LNCaP clone FGC (cell line): ENCODE measurements around the gene CASQ2.

Source experiments
- DNase-seq: peaks from one replicate; pipeline ENCODE4 v3.0.0-alpha.2; 2011; ENCODE audit warnings: low read depth
- H3K4me3 ChIP-seq: 2 replicates; pipeline ENCODE4 v1.5.1; 2011; ENCODE audit warnings: mild to moderate bottlenecking, low read depth, low read length, control low read depth
- CTCF ChIP-seq: IDR thresholded peaks from 2 replicates; pipeline ENCODE4 v1.5.1; 2012; ENCODE audit warnings: mild to moderate bottlenecking; ENCODE audit not compliant: control insufficient read depth, insufficient read depth; ENCODE audit errors: extremely low read depth

The CASQ2 gene

GRCh38 chr1:115690972-115691371 is 77.5 kb downstream of the CASQ2 start:
- no peak for TF ChIP-seq CTCF
- no peak for DNase-seq
- H3K4me3 ChIP-seq: no peak overlapping the region

DNA sequence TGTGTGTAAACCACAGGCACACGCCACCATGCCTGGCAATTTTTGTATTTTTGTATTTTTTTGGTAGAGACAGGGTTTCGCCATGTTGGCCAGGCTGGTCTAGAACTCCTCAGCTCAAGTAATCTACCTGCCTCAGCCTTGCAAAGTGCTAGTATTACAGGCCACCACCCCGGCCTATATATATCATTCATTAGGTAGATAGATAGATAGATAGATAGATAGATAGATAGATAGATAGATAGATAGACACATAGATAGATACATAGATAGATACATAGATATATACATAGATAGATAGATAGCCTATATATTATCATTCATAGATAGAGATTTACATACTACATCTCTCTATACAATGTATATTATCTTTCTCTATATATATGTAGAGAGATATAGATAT is 80.8 kb downstream of the CASQ2 start:
- no peak overlapping the region for H3K4me3 ChIP-seq
- no peak for TF ChIP-seq CTCF
- no peak for DNase-seq

- no peak for DNase-seq
- H3K4me3 ChIP-seq: no peak overlapping the region
- no peak for TF ChIP-seq CTCF
Observed at GRCh38 chr1:115685029-115685705, 83.3 kb downstream of the CASQ2 start.

GRCh38 chr1:115682792-115683191 is 85.7 kb downstream of the CASQ2 start:
- H3K4me3 ChIP-seq: no peak overlapping the region
- DNase-seq: no peak
- no peak for TF ChIP-seq CTCF

GRCh38 chr1:115680730-115681111 is 87.8 kb downstream of the CASQ2 start:
- no peak for TF ChIP-seq CTCF
- no peak overlapping the region for H3K4me3 ChIP-seq
- no peak for DNase-seq

DNA sequence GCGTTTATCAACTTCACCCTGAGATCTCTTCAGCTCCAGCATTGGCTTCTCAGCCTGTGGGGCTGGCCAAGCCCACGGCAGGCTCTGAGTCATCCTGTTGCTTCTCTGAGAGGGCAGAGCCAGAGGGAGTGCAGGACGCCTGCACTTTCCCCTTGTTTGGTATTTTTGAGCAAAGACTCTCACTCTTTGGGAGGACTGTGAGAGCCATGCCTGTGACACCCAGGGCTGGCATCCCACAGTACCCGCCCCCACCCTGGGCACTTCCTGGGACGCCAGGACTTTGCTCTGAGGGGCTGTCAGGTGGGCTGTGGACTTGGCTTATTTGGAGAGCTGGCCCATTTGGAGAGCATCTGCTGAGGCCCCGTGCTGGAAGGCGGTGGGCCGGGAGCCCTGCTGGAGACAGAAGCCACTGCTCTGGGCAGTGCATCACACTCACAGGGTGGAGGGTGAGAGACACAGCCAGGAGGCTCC is 89.3 kb downstream of the CASQ2 start:
- H3K4me3 ChIP-seq: no peak overlapping the region
- DNase-seq: no peak
- TF ChIP-seq CTCF: no peak

DNA sequence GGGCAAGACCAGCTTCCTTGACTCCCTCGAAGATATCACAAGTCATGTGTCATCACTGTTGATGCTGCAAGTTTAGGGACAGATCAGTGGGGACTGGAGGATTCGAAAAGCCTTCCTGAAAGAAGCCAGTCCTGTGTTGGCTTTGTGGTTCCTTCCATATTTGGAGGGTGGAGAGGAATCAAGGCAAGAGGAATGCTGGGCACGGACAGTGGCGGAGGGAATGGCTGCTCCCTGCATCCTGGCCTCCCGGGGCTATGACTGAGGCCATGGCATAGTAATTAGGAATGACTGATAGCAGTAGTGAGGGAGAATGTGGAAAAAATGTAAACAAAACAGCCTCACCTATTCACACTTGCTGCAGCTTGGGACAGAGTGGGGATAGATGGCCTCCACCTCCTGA is 90.4 kb downstream of the CASQ2 start:
- no peak overlapping the region for H3K4me3 ChIP-seq
- no peak for TF ChIP-seq CTCF
- no peak for DNase-seq
